MM.1S (cell line): Measurements from ENCODE around the gene IL12A.

ENCODE experiments used
- DNase-seq: peaks from one replicate; pipeline ENCODE4 v3.0.0-alpha.2; 2015
- H2AFZ ChIP-seq: fragments of 300-600 bp; sonication (generic); 2 replicates; pipeline ENCODE4 v1.6.0; 2016; ENCODE audit warnings: antibody characterized with exemption, low read length
- H3F3A ChIP-seq: fragments of 300-600 bp; sonication (generic); 2 replicates; pipeline ENCODE4 v1.6.1; 2016; ENCODE audit warnings: mild to moderate bottlenecking, antibody characterized with exemption, low read length, moderate library complexity, mixed read lengths; ENCODE audit not compliant: insufficient read depth
- H3K27ac ChIP-seq: fragments of 300-600 bp; sonication (generic); 2 replicates; pipeline ENCODE4 v1.5.1; 2016; ENCODE audit warnings: mild to moderate bottlenecking, low read length
- H3K27me3 ChIP-seq: fragments of 300-600 bp; sonication (generic); replicated peaks from 2 replicates; pipeline ENCODE4 v1.6.0; 2016; ENCODE audit warnings: low read length; ENCODE audit not compliant: insufficient read depth
- H3K36me3 ChIP-seq: fragments of 300-600 bp; sonication (generic); replicated peaks from 2 replicates; pipeline ENCODE4 v1.6.1; 2016; ENCODE audit warnings: mild to moderate bottlenecking, low read length, mixed read lengths; ENCODE audit not compliant: insufficient read depth
- H3K4me1 ChIP-seq: fragments of 300-600 bp; sonication (generic); 2 replicates; pipeline ENCODE4 v1.6.1; 2016; ENCODE audit warnings: low read length, mixed read lengths
- H3K4me2 ChIP-seq: fragments of 300-600 bp; sonication (generic); 2 replicates; pipeline ENCODE4 v1.6.0; 2016; ENCODE audit warnings: low read depth, low read length
- H3K4me3 ChIP-seq: fragments of 300-600 bp; sonication (generic); 2 replicates; pipeline ENCODE4 v1.5.1; 2016; ENCODE audit warnings: low read length, mixed read lengths
- H3K79me2 ChIP-seq: fragments of 300-600 bp; sonication (generic); 2 replicates; pipeline ENCODE4 v1.6.1; 2016; ENCODE audit warnings: mixed run types, low read length, mixed read lengths
- H3K9ac ChIP-seq: fragments of 300-600 bp; sonication (generic); 2 replicates; pipeline ENCODE4 v1.6.1; 2016; ENCODE audit warnings: low read length, mixed read lengths
- H3K9me2 ChIP-seq: fragments of 300-600 bp; sonication (generic); replicated peaks from 2 replicates; pipeline ENCODE4 v1.6.1; 2016; ENCODE audit warnings: mild to moderate bottlenecking, low read length, mixed read lengths; ENCODE audit not compliant: insufficient read depth
- H3K9me3 ChIP-seq: fragments of 300-600 bp; sonication (generic); replicated peaks from 2 replicates; pipeline ENCODE4 v1.6.1; 2016; ENCODE audit warnings: mild to moderate bottlenecking, low read length, mixed read lengths; ENCODE audit not compliant: insufficient read depth
- H4K20me1 ChIP-seq: fragments of 300-600 bp; sonication (generic); 2 replicates; pipeline ENCODE4 v1.6.1; 2016; ENCODE audit warnings: mild to moderate bottlenecking, low read length, moderate library complexity, mixed read lengths; ENCODE audit not compliant: insufficient read depth
- EZH2 ChIP-seq: fragments of 300-600 bp; sonication (generic); optimal IDR thresholded peaks from 2 replicates; pipeline ENCODE3; 2017; ENCODE audit warnings: low read depth, mild to moderate bottlenecking, antibody characterized with exemption, low read length, mixed read lengths
- EZH2phosphoT487 ChIP-seq: fragments of 300-600 bp; sonication (generic); IDR thresholded peaks from 2 replicates; pipeline ENCODE4 v1.6.1; 2018; ENCODE audit warnings: antibody characterized with exemption, low read length
- TF ChIP-seq, protein P1 (sequence below): fragments of 300-600 bp; sonication (generic); IDR thresholded peaks from 2 replicates; pipeline ENCODE4 v1.5.1; 2016; ENCODE audit warnings: antibody characterized with exemption, low read length, mixed read lengths

Gene IL12A

GRCh38 chr3:159960188-159961148 is 28.2 kb upstream of the IL12A start:
- no peaks in the 10 kb centered on the region for H3K9me2 ChIP-seq
- TF ChIP-seq EZH2phosphoT487: no peak
- TF ChIP-seq EZH2: no peak
- TF ChIP-seq, protein P1, sequence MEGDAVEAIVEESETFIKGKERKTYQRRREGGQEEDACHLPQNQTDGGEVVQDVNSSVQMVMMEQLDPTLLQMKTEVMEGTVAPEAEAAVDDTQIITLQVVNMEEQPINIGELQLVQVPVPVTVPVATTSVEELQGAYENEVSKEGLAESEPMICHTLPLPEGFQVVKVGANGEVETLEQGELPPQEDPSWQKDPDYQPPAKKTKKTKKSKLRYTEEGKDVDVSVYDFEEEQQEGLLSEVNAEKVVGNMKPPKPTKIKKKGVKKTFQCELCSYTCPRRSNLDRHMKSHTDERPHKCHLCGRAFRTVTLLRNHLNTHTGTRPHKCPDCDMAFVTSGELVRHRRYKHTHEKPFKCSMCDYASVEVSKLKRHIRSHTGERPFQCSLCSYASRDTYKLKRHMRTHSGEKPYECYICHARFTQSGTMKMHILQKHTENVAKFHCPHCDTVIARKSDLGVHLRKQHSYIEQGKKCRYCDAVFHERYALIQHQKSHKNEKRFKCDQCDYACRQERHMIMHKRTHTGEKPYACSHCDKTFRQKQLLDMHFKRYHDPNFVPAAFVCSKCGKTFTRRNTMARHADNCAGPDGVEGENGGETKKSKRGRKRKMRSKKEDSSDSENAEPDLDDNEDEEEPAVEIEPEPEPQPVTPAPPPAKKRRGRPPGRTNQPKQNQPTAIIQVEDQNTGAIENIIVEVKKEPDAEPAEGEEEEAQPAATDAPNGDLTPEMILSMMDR: no peak
- DNase-seq: no peak
- no peak overlapping the region for H3K4me2 ChIP-seq
- H3K9ac ChIP-seq: no peak overlapping the region
- no peaks in the 10 kb centered on the region for H4K20me1 ChIP-seq
- H3F3A ChIP-seq: no peaks in the 10 kb centered on the region
- no peaks in the 10 kb centered on the region for H3K36me3 ChIP-seq
- no peak overlapping the region for H2AFZ ChIP-seq
- H3K79me2 ChIP-seq: no peaks in the 10 kb centered on the region
- no peaks in the 10 kb centered on the region for H3K4me1 ChIP-seq
- H3K9me3 ChIP-seq: no peaks in the 10 kb centered on the region
- no peaks in the 10 kb centered on the region for H3K27me3 ChIP-seq
- no peak overlapping the region for H3K27ac ChIP-seq
- H3K4me3 ChIP-seq: no peak overlapping the region

DNA sequence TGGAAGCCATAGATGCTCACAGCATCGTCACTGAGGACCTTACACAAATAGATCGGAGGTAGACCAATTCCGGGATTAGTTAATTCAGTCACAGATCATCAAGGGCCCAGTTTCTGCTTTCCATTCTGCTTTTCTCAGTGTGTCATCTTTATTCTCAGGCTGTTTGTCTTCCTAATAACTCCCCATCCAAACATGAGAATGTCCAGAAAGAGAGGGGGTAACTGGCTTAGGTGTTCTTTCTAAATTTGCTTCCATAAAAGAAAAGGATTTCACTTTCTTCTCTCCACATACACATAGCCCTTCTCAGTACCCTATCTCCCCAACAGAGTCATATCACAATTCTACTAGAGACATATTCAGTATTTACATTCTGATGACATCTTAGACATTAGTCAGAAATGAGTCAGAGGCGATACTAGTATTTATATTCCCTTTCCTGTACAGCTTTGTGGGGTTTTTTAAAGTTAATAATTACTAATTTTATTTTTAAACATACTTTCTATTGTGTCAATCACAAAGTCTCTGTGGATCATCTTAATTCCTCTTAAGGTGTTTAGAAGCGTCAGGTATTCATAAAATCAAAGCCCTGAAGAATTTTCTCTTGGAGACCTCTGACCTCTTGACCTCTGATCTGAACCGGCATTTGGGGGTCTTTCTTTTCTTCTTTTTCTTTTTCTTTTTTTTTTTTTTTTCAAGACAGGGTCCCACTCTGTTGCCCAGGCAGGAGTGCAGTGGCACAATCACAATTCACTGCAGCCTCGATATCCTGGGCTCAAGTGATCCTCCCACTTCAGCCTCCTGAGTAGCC is 24.3 kb upstream of the IL12A start:
- Histone ChIP-seq H3K27ac (no peak overlapping the region), H3K9me2 (no peaks in the 10 kb centered on the region), H3K4me1 (no peaks in the 10 kb centered on the region), H3K9me3 (no peaks in the 10 kb centered on the region), H3K4me2 (no peak overlapping the region), H4K20me1 (no peaks in the 10 kb centered on the region), H3K27me3 (no peaks in the 10 kb centered on the region), H3K9ac (no peak overlapping the region), H3F3A (no peaks in the 10 kb centered on the region), H2AFZ (no peak overlapping the region), H3K4me3 (no peak overlapping the region), H3K79me2 (no peaks in the 10 kb centered on the region), H3K36me3 (no peaks in the 10 kb centered on the region)
- no peak for DNase-seq
- TF ChIP-seq, protein P1: no peak
- no peak for TF ChIP-seq EZH2phosphoT487
- no peak for TF ChIP-seq EZH2

- Histone ChIP-seq H3F3A (no peaks in the 10 kb centered on the region), H2AFZ (no peak overlapping the region), H3K9me2 (no peaks in the 10 kb centered on the region), H3K9ac (no peak overlapping the region), H4K20me1 (no peaks in the 10 kb centered on the region), H3K4me1 (no peaks in the 10 kb centered on the region), H3K27me3 (no peaks in the 10 kb centered on the region), H3K36me3 (no peaks in the 10 kb centered on the region), H3K27ac (no peak overlapping the region), H3K9me3 (no peaks in the 10 kb centered on the region), H3K79me2 (no peaks in the 10 kb centered on the region), H3K4me3 (no peak overlapping the region), H3K4me2 (no peak overlapping the region)
- TF ChIP-seq, protein P1: no peak
- TF ChIP-seq EZH2phosphoT487 (no peak), EZH2 (no peak)
- no peak for DNase-seq
Measured at GRCh38 chr3:159971311-159971710, 17.3 kb upstream of the IL12A start.
